Cardiac septum (tissue), 1 donor: Measurements from ENCODE around the gene LINGO1. TPM values are rescaled to one million over a fixed set of nuclear protein-coding genes. Genes with fewer than 3 reads are reported as not detected.

Experiments used
- DNase-seq: peaks from one replicate; pipeline ENCODE4 v3.0.0-alpha.2; 2020; ENCODE audit warnings: low spot score
- intact Hi-C: fragments of 100-400 bp; cut with DNase I; formaldehyde crosslinking; loops from one replicate; pipeline ENCODE4 v1.14.0; 2022
- total RNA-seq: library from RNA; stranded (reverse); fragmentation: NEBNext Ultra II Directional; extraction: Animal tissue kit (Norgen Biotek cat#: 25700); gene quantifications from one replicate; pipeline ENCODE4 v1.2.1, GENCODE V29; 2021
- donor health status: DM: no; HTN: no; CAD: no.

Gene LINGO1
- total RNA-seq, 1 donor from 2014 or later = 3.0 TPM

DNA sequence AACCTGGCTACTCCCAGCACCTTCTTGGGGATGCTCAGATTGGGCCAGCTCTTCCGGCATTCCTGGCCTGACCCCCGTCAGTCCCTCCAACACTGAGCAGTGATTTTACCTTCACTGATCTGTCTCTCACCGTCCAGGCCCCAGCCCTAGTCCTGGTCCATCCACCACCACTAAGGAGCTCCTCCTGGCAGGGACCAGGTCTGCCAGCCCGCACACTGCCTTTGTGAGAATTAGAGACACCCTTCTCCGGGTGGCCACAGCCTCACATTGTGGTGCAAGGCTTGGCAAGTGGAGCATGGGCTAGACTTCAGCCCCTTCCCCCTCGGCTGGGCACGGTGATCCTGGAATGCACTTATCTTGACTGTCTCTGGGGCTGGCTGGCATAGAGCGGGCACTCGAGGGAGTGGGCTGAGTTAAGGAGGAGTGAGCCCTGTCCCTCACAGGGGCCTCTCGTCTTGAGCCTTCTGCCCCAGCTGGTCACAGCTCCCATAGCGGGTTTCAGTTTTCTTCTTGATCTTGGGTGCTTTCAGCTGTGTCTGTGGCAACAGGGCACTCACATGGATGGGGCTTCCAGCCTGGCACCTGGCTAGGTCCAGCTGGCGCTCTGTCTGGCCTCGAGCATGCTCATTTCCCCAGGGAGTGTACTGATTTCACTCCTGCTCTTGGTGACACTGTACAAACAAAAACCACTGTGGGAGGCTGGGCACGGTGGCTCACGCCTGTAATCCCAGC is 53.9 kb downstream of the LINGO1 start:
- DNase-seq = no peak
- intact Hi-C loops = no loop called here

DNA sequence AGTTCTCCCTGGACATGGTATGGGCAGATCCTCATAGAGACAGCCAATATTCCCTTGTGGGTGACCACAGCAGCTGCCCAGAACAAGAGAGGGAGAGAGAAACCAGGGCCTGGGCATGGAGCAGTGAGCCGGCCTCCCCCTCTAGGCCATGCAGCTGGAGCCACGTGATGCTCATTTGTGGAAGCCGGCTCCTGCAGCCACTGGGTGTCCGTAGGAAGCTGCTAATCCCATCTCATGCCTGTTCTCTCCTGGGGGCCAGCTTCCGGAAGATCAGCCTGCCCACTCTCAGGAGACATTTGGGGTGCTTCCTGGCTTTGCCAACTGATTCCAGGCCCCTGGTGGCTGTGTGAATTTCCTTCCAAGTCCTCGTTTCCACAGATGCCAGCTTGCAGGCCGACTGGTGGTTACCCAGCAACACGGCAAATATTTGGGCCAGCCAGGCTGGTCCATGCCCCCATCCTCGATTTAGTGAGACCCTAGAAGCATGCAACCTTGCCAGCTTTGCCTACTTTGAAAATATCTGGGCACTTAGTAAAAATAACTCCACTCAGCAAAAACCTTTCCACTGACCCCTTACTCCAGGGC is 55.3 kb downstream of the LINGO1 start:
- intact Hi-C loops = no loop called here
- no peak for DNase-seq

DNA sequence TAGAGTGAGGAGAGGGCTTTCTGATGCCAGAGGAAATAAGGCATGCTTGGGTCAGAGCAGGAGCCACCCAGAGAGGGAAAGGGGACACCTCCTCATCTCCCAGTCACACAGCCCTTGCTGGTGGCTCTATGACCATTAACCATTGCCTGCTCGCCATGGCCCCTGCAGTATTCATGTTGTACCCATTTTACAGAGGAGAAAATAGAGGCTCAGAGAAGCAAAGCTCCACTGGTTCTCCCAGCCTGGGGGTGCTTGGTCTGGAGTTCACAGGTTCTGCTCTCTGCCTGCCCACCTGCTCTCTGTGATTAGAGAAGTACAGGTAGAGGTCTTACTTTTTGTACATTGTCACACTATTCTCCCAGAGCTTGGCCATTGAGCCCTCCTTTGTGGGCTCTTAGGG is 56.2 kb downstream of the LINGO1 start:
- intact Hi-C loops = no loop called here
- DNase-seq = no peak

DNA sequence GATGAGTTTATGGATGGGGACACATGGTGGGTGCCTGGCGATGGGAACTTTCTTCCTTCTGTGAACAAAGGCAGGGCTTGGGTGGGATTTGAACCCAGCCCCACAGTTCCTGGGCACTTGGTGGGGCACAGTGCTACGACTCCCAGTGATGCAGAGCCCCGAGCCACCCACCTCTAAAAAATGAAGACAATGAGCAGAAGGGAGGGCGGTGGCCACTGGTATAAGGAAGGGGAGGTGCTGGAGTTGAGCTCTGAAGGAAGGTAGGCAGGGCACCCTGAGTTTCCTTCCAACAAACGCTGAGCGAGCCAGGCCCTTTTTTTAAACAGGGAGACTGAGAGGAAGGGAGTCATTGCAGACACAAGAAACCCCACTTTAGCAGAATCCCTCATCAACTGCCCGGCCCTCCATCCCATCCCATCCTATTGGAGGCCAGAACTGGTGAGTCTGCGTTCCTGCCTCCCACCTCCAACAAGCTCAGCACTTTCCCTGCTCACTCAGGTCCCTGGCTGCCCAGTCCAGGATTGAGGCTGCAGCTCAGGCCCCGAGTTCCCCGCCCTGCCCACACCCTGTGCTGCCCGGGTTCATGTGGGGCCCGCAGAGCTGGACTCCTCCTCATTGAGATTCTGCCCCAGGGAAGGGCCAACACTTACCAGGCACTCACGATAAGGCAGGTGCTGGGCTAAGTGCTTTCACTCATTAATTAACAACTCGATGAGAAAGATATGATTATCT is 57.3 kb downstream of the LINGO1 start:
- intact Hi-C loops = no loop called here
- DNase-seq = no peak

DNA sequence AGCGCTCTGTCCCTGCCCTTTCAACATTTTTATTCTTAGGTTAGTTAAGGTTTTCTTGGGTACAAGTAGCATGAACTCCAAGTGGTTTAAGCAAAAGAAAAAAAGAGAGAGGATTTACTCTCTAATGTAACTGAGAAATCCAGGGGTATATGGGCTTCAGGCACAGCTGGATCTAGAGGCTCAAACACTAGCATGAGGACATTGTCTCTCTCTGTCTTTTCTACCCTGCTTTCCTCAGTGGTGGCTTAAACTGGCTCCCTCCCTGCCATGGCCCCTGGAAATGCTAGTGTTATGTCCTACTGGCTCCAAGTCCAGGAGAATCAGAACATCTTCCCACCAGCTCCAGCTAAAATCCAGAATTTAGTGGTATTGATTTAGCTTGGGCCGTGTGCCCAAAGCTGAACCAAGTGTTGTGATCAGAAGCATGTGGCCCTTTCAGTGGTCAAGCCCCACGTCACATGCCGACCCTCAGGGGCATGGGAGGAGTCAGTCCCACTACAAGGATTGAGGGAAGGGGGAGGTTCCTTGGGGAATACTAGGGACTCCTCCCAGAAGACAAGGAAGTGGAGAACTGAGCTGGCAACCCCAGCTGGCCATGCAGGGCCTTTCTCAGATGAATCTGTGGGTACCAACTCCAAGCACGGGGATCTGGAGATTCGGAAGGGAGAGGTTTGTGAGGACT is 58.0 kb downstream of the LINGO1 start:
- intact Hi-C loops = no loop called here
- DNase-seq = no peak

DNA sequence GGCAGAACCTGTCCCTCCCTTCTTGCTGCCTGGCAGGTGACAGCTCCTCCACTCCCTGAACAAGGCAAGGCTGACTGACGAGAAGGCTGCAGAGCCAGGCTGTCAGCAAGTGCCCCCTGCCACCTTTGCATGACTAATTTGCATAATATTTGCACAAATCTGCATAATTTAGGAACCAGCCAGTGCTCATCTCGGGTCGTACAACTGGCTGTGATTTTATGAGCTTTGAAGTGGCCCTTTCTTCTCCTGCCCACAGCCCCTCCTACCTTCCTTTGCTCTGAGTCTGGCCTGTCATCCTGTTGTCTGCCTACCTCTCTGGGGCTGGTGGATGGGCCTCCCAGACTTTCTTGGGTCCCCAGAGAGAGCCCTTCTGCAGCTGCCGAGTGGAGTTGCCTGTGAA is 58.9 kb downstream of the LINGO1 start:
- intact Hi-C loops = no loop called here
- DNase-seq = no peak

DNA sequence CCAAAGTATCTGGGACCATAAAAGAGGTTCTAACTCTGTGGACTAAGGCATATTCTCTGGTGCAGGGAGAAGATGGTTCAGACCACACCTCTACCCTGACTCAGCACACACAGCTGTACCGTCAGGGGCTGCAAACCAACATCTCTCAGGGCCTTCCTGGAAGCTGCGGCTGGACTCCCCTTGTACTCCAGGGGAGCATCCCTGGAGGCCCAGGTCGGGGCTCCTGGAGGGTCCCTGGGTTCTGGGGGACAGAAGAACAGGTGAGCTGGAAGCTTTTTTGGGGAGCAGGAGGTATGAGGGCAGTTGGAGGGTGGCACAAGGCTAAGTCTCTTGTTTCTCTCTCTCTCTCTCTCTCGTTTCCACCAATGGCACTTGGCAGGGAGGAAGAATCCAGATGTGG is 60.5 kb downstream of the LINGO1 start:
- DNase-seq = no peak
- intact Hi-C loops = no loop called here

DNA sequence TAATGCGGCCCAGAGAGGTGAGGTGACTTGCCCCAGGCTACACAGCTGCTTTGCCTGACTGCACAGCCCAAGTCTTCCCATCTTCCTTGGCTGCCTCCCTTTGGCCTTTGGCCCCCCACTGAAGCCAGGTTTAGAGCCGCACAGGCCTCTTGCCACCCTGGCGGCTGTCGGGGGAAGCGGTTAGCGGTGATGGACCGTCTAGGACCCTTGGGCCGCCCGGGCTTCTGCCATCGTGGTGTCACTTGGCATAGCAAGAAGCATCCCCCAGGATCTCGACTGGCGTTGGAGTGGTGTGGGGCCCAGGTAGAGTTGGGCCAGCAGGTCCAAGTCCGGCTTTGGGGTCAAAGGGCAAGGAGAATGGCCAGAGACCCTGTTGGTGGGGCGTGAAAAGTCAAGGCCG is 61.0 kb downstream of the LINGO1 start:
- intact Hi-C loops = no loop called here

DNA sequence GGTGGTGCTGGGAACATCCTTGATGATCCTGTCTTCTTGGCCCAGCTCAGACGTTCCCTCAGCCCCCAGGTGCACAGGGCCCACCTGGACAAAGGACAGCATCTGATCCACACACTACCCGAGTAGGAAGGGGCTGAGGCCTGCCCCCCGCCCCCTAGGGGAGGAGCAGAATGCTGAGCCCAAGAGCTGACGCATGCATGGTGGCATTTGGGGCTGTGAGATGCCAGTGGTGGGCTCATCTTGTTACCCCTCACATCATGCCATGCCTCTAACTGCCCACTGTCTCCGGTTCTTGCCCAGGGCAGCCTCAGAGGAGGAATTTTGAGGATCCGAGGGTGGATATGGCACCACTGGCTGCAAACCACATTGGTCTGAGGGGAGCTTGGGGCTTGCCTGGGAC is 61.5 kb downstream of the LINGO1 start:
- DNase-seq = no peak
- intact Hi-C loops = no loop called here

More for the DNA sequence above, 61.0 kb downstream of the LINGO1 start:
- DNase-seq = no peak

DNA sequence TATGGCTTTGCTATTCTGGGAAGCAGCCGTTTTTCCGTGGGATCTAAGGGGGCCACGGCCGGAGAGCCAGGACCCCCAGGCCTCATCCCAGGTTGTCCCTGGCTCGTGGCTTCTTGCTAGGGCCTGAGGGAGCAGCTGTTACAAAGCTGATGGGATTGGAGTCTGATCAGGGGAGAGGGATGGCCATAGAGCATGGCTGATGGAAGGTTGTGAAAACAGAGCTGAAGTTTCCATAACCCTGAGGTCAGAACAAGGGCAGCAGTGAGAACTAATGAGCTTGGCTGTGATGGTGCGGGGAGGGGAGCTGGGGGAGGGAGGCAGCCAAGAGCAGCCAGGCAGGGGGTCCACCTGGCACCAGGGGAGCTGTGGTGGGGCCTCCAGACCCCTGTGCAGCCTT is 63.0 kb downstream of the LINGO1 start:
- intact Hi-C loops = no loop called here
- no peak for DNase-seq

DNA sequence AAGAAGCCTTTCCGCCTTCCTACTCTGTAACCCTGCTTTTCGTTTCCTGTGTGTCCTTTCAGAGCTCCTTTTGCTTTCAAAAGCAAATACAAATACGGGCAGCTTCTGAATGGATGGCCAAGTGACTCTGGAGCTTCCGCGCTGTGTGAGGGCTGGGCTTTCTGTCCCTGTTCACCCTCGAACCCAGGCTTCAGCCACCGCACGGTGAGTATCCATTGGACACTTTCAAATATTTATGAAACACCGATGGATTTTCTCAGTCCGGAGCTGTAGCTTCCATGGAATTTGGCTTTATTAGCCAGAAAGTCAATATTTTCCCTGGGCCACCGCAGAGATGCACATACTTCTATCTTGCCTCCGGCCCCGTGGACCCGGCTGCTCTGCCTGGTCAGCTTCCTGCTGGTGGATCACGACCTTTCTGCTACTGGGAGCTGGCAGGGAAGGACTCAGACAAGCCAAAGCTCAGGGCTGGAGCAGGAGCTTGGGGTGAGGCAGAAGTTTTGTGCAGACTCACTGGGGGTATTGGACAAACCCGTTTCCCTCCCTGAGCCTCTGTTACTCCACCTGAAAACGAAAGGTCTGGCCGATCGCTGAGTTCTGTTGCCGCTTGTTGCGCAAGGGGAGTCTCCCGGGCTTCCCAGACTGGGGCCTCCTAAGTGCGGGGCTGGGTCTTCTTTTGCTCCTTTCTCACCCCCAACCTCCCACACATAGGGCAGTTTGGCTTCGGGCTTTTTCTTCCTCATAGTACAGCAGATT is 63.6 kb downstream of the LINGO1 start:
- DNase-seq = no peak
- intact Hi-C loops = no loop called here

DNA sequence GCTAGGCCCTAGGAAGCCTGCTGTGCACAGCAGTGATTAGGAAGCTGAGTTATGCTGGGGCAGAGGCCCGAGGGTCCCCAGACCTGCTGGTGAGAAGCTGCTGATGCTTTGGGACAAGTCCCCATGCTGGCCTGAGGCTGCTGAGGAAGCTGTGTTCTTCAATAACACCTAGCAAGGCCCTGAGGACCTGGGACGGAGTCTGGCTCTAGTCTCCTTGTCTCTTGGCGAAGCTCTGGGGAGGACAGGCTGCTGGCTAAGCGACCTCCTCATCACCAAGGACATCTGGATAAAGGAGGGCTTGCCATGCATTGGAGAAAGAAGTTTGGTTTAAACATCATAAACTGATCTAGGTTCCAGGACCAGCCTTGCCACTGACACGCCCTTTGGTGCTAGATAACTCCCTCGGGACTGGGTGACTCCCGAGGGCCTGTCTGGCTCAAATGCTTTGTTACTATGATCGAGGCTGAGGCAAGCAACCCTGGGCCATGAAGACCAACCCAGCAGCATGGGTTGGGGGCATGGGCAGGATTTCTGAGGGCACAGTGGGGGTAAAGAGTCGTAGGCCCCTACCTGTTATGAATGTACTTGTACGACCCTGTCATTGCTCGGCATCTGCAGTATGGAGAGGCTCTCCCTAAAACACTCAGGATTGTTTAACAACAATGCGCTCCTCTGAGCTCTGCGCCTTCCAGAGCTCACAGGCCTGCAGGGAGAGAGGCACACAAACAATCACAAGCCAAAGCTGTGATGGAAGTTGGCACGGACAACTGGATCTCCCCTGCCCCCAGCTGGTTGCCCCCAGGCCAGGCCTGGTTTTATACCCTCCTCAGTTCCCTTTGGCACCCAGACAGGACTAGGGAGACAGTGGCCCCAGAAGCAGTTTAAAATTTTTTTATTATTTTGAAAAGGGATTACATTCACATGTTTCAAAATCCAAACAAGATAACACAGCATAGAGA is 64.4 kb downstream of the LINGO1 start:
- intact Hi-C loops = no loop called here
- no peak for DNase-seq

DNA sequence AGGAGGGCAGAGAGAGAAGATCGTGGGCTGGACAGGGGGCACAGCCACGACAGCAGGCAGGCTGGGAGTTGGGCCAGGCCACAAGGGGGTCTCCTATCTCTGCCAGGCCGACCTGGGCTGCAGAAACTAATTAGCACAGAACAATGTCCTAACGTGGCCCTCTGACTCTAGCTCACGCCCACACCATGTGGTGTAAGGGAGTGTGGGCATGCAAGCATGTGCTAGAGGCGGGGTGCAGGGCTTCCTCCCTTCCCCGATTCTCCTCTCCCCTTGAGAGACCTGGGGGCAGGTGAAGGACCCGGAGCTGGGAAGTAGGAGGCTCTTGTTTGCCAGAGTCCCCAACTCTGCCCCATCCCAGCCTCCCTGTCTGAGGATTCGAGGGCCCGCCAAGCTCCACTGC is 65.5 kb downstream of the LINGO1 start:
- intact Hi-C loops = no loop called here
- DNase-seq = no peak

DNA sequence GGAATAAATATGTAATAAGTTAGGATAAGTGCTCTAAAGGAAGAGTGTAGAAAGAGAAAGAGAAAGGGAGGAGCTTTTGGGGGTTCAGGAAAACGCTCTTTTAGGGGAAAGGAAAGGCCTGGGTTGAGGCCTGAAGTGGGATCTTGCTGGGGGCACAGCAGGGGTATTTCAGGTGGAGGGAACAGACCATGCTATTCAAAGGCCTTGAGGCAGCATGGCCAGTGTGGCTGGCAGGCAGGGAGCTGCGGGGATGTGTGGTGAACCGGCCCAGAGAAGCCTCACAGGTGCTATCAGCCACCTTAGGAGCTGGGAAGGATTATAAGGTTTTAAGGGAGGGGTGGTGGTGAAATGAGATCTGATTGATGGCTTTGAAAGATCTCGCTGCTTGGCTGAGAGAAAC is 66.6 kb downstream of the LINGO1 start:
- no peak for DNase-seq
- intact Hi-C loops = no loop called here

DNA sequence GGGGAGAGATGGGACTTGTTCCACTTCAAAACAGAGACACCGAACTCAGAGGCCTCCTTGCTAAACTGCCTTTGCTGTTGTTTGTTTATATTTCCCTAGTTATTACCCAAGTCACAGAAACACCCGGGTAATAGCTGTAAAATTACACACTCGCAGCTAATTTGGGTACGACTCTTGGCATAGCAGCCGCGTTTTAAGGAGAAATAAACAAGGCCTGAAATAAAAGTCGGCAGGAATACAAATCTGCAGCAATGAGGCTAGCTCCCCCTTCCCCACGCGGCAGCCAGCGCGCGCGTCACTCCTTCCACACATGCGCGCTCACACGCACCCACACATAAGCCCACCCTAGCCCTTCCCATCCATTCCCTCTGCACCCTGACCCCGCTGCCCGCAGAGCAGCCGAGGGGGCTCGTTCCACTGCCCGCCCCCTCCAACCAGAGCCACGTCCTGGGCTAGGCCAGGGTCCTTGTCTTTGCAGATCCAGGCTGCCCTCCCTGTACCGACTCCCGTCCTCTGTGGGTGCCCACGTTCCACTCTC is 67.3 kb downstream of the LINGO1 start:
- intact Hi-C loops = no loop called here
- DNase-seq = no peak

DNA sequence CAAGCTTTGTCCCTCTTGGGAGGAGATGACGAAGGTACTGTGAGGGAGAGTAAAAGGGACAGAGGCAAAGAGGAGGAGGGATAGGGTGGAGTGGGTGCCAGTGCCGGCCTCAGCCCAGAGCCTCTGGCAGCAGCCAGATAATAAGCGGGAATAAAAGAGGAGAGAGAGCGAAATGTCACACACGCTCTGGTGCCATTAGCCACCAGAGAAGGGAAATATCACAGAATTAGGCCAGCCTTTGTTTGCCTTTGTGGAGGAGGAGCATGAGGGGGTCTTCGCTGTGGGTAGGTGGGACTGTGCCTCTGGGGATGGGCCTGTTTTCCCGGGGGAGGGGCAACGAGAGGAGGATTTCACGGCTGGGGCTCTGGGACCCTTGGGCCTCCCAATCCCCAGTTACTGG is 67.8 kb downstream of the LINGO1 start:
- no peak for DNase-seq
- intact Hi-C loops = no loop called here

DNA sequence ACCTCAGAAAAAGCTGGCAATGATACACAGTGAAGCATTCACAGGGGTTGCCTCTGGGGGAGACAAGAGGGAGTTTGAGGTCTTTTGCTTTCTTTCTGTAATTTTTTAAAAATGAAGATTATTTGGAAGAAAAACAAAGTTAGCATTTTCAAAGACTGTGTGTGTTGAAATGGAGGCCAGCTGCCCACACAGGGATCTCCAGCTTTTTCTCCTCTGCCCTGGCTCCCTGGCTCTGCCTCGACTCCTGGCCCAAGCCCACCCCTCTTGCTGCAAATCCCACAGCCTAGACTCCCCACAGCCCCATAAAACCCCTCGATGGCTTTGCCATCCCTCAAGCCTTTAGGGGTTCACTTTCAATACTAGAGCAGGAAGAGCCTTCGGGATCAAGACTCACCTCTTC is 68.4 kb downstream of the LINGO1 start:
- intact Hi-C loops = no loop called here

DNA sequence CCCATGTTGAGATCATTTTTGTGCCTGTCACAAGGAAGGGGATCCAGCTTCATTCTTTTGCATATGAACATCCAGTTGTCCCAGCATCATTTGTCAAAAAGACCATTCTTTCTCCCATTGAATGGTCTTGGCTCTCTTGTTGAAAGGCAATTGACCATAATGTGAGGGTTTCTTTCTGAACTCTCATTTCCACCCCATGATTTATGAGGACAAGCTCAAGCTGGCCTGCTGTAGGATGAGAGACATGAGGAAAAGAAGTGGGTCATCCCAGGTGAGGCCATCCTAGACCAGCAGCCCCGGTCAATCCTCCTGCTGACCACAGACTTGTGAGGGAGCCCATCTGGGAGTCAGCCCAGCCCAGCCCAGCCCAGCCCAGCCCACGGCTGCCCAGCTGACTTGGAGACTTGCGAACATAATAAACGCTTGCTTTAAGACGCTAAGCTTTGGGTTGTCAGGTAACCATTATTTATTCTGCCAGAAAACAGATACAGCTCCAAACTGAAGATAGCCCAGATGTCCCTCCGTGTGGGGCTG is 69.0 kb downstream of the LINGO1 start:
- DNase-seq = no peak
- intact Hi-C loops = no loop called here

More for the DNA sequence above, 68.4 kb downstream of the LINGO1 start:
- no peak for DNase-seq
